GM12878 (cell line): Measurements from ENCODE around the gene DHRS12. TPM values are rescaled to one million over a fixed set of nuclear protein-coding genes. Genes with fewer than 3 reads are reported as not detected.

Source experiments
- ATAC-seq: fragments of 200-7000 bp; cut with Tn5 transposase; 3 replicates; pipeline ENCODE4 v1.9.1; 2020; ENCODE audit warnings: mild to moderate bottlenecking, moderate library complexity
- BruUV-seq: library from RNA; stranded (reverse); fragments of 400-500 nt; replicated peaks from 2 replicates; lab custom pipeline; 2021; lab: Mats Ljungman, UMichigan
- CTCF ChIA-PET: fragments of 300-600 bp; sonication (Branson Sonifier 250); formaldehyde crosslinking; extraction: SDS; loops from one replicate; lab custom pipeline; 2021; ENCODE audit warnings: inconsistent platforms; lab: Yijun Ruan, JAX
- POLR2A ChIA-PET: fragments of 350-600 bp; formaldehyde crosslinking; extraction: SDS; loops from one replicate; lab custom pipeline; 2021; ENCODE audit warnings: inconsistent platforms; lab: Charles Lee
- RAD21 ChIA-PET: fragments of 300-600 bp; sonication (Branson Sonifier 250); formaldehyde crosslinking; loops from one replicate; lab custom pipeline; 2023; ENCODE audit warnings: antibody characterized with exemption; ENCODE audit not compliant: unreplicated experiment; lab: Charles Lee
- SMC1A ChIA-PET: fragments of 300-600 bp; sonication (Branson Sonifier 250); formaldehyde crosslinking; loops from one replicate; lab custom pipeline; 2023; ENCODE audit not compliant: unreplicated experiment, uncharacterized antibody; lab: Charles Lee
- DNase-seq: peaks from one replicate; pipeline ENCODE4 v3.0.0-alpha.2; 2011; ENCODE audit warnings: low read depth, low spot score
- FAIRE-seq: peaks from 3 replicates; lab custom pipeline; 2011; peaks lifted over from hg19 to GRCh38; lab: Jason Lieb, UNC
- H2AFZ ChIP-seq: 2 replicates; pipeline ENCODE4 v1.6.0; 2011; ENCODE audit warnings: low read depth, low read length, control low read depth; ENCODE audit not compliant: control insufficient read depth
- H3K27ac ChIP-seq: 2 replicates; pipeline ENCODE4 v1.5.1; 2011; ENCODE audit warnings: control low read depth; ENCODE audit not compliant: control insufficient read depth, insufficient read depth
- H3K27me3 ChIP-seq, 2 experiments: replicated peaks in 1 of 2; 2 replicates each; pipeline versions ENCODE4 v1.6.0 to v1.6.1; 2011; ENCODE audit warnings: low read length in 1 of 2; ENCODE audit not compliant: control insufficient read depth in 2 of 2, insufficient read depth in 2 of 2
- H3K36me3 ChIP-seq, 2 experiments: 2 replicates each; pipeline ENCODE4 v1.5.1; 2011; ENCODE audit warnings: low read length in 1 of 2; ENCODE audit not compliant: control insufficient read depth in 2 of 2, insufficient read depth in 2 of 2
- H3K4me1 ChIP-seq: 2 replicates; pipeline ENCODE4 v1.6.1; 2011; ENCODE audit warnings: mild to moderate bottlenecking, low read length, moderate library complexity, mixed read lengths; ENCODE audit not compliant: control insufficient read depth, insufficient read depth
- H3K4me2 ChIP-seq: 2 replicates; pipeline ENCODE4 v1.6.0; 2011; ENCODE audit warnings: control low read depth; ENCODE audit not compliant: control insufficient read depth, insufficient read depth
- H3K4me3 ChIP-seq: fragments of 200-600 bp; sonication (generic); 2 replicates; pipeline ENCODE4 v1.5.1; 2016
- H3K79me2 ChIP-seq: 2 replicates; pipeline ENCODE4 v1.6.0; 2011; ENCODE audit warnings: low read length; ENCODE audit not compliant: control insufficient read depth, insufficient read depth
- H3K9ac ChIP-seq: 2 replicates; pipeline ENCODE4 v1.8.0; 2011; ENCODE audit warnings: low read length, control low read depth, mixed read lengths; ENCODE audit not compliant: control insufficient read depth, insufficient read depth
- H3K9me3 ChIP-seq: replicated peaks from 3 replicates; pipeline ENCODE4 v1.5.1; 2011; ENCODE audit warnings: mild to moderate bottlenecking, low read length; ENCODE audit not compliant: control insufficient read depth, insufficient read depth
- H4K20me1 ChIP-seq: 2 replicates; pipeline ENCODE4 v1.6.0; 2011; ENCODE audit not compliant: control insufficient read depth, insufficient read depth
- BACH1 ChIP-seq: fragments of 450-650 bp; IDR thresholded peaks from 2 replicates; pipeline ENCODE4 v1.6.1; 2017; ENCODE audit warnings: mild to moderate bottlenecking, borderline replicate concordance
- EGR1 ChIP-seq, 2 experiments: IDR thresholded peaks; 1 replicate in 1 of 2; 2 replicates in 1 of 2; pipeline ENCODE4 v1.6.1; 2011 to 2012; ENCODE audit warnings: low read depth in 2 of 2, low read length in 2 of 2, borderline replicate concordance in 1 of 2, mild to moderate bottlenecking in 1 of 2, moderate library complexity in 1 of 2
- RAD21 ChIP-seq: IDR thresholded peaks from 2 replicates; pipeline ENCODE4 v1.6.1; 2011; ENCODE audit warnings: mild to moderate bottlenecking, low read depth, low read length, moderate library complexity; ENCODE audit not compliant: insufficient read depth
- RBBP5 ChIP-seq: fragments of 200-600 bp; sonication (generic); conservative IDR thresholded peaks from 2 replicates; pipeline ENCODE4 v1.6.1; 2016
- SMARCA5 ChIP-seq: fragments of 450-650 bp; IDR thresholded peaks from 2 replicates; pipeline ENCODE4 v1.6.1; 2017; ENCODE audit warnings: mild to moderate bottlenecking
- SPI1 ChIP-seq: IDR thresholded peaks from 2 replicates; pipeline ENCODE4 v1.6.1; 2011; ENCODE audit warnings: low read depth, mild to moderate bottlenecking, low read length, moderate library complexity, borderline replicate concordance; ENCODE audit not compliant: insufficient read depth
- SUZ12 ChIP-seq: fragments of 200-600 bp; sonication (generic); IDR thresholded peaks from one replicate; pipeline ENCODE4 v1.6.1; 2018; ENCODE audit warnings: antibody characterized with exemption, mild to moderate bottlenecking; ENCODE audit not compliant: unreplicated experiment
- TCF12 ChIP-seq: IDR thresholded peaks from 2 replicates; pipeline ENCODE4 v1.6.1; 2011; ENCODE audit warnings: low read depth, mild to moderate bottlenecking, low read length
- ZNF622 ChIP-seq: fragments of 450-650 bp; IDR thresholded peaks from 2 replicates; pipeline ENCODE4 v1.6.1; 2017; ENCODE audit warnings: mild to moderate bottlenecking, inconsistent platforms
- WGBS: methylation state at CpG from one replicate; pipeline ENCODE4 v1.1.6; 2016; ENCODE audit warnings: low lambda C conversion rate; ENCODE audit not compliant: insufficient replicate concordance, insufficient coverage; ENCODE audit errors: missing lambda C conversion rate; 5-methylcytosine and 5-hydroxymethylcytosine counted together
- in situ Hi-C: fragments of 300-500 bp; cut with MboI; formaldehyde crosslinking; loops from 9 replicates; pipeline ENCODE4 v1.14.3; 2018; ENCODE audit warnings: mixed read lengths
- intact Hi-C: fragments of 100-400 bp; cut with micrococcal nuclease; formaldehyde crosslinking; loops from one replicate; pipeline ENCODE4 v1.14.2; 2022; ENCODE audit not compliant: unreplicated experiment
- polyA plus RNA-seq, 11 experiments: library from polyadenylated mRNA; depleted of rRNA in 4 of 11; unstranded in 6 of 11; stranded (reverse) in 5 of 11; fragments of >200 nt; fragmentation: Nextera tagmentation in 4 of 11; fragmentation: Illumina TruSeq in 1 of 11; extraction: Ambion mirVana in 4 of 11; extraction: Trizol in 1 of 11; gene quantifications; 1 replicate in 1 of 11; 2 replicates in 10 of 11; pipeline versions ENCODE4 v1.2.1 to v1.2.3, GENCODE V29; 2011 to 2016; ENCODE audit warnings: inconsistent platforms in 2 of 11, missing spikeins in 2 of 11, low read depth in 1 of 11
- total RNA-seq, 4 experiments: library from RNA; depleted of rRNA in 3 of 4; stranded (reverse); fragments of >200 nt in 3 of 4; fragmentation: Illumina TruSeq in 1 of 4; extraction: Trizol in 1 of 4; gene quantifications; 2 replicates each; pipeline versions ENCODE4 v1.2.1 to v1.2.3, GENCODE V29; 2013 to 2021
- TF ChIP-seq, protein P1 (sequence below): fragments of 450-650 bp; IDR thresholded peaks from 2 replicates; pipeline ENCODE4 v1.6.1; 2017; ENCODE audit warnings: mild to moderate bottlenecking, low read depth, inconsistent platforms; ENCODE audit not compliant: poor library complexity, severe bottlenecking
- TF ChIP-seq, protein P2 (sequence below): fragments of 450-650 bp; formaldehyde crosslinking; IDR thresholded peaks from 2 replicates; pipeline ENCODE4 v1.4.0; 2022; ENCODE audit warnings: mild to moderate bottlenecking, moderate library complexity
- TF ChIP-seq, protein P3 (sequence below): fragments of 450-650 bp; IDR thresholded peaks from 2 replicates; pipeline ENCODE4 v1.6.1; 2016; ENCODE audit warnings: mild to moderate bottlenecking

Gene DHRS12
- total and polyA plus RNA-seq, 10 of the 15 experiments (the other 5 are each of a cell fraction or from before 2014, with no cell fraction given), result 2.9 to 11.3 (median 8.2) TPM

DNA sequence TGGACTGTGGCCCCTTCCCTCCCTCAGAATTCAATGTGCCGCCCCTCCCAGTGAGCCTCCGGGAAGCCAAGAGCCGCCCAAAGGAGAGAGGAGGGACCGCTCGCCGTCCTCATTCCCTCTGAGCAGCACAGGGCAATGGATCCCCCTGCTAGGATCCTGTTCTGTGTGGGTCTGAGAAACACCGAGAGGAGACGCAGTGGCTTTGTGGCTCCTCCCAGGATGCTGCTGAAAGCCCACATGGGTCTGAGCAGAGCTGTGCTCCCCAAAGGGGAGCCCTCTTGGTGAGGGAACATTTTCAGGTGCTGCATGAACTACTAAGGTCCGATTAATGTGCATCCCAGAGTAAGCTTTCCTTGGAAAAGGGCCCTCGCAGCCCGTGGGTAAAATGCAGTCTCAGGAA lies 30.4 kb downstream of the DHRS12 start:
- ChIA-PET CTCF (no interaction called here), SMC1A (no interaction called here), RAD21 (no interaction called here), POLR2A (no interaction called here)
- Histone ChIP-seq H4K20me1 (no peaks in the 10 kb centered on the region), H3K4me2 (no peak overlapping the region), H3K4me1 (no peaks in the 10 kb centered on the region), H3K27ac (no peak overlapping the region), H3K36me3 (no peaks in the 10 kb centered on the region), H3K27me3 (no peaks in the 10 kb centered on the region), H3K4me3 (no peak overlapping the region), H3K79me2 (no peaks in the 10 kb centered on the region), H2AFZ (no peak overlapping the region), H3K9ac (no peak overlapping the region), H3K9me3 (no peaks in the 10 kb centered on the region)
- in situ Hi-C loops (no loop called here), intact Hi-C loops (no loop called here)
- no peak for FAIRE-seq
- no peak for DNase-seq
- BruUV-seq, result no TSS peak
- ATAC-seq, result no peak
- WGBS, result 93% methylated on average over 11 of the region's 11 CpGs
- TF ChIP-seq TCF12 (no peak), RBBP5 (no peak)
- TF ChIP-seq, protein P1, sequence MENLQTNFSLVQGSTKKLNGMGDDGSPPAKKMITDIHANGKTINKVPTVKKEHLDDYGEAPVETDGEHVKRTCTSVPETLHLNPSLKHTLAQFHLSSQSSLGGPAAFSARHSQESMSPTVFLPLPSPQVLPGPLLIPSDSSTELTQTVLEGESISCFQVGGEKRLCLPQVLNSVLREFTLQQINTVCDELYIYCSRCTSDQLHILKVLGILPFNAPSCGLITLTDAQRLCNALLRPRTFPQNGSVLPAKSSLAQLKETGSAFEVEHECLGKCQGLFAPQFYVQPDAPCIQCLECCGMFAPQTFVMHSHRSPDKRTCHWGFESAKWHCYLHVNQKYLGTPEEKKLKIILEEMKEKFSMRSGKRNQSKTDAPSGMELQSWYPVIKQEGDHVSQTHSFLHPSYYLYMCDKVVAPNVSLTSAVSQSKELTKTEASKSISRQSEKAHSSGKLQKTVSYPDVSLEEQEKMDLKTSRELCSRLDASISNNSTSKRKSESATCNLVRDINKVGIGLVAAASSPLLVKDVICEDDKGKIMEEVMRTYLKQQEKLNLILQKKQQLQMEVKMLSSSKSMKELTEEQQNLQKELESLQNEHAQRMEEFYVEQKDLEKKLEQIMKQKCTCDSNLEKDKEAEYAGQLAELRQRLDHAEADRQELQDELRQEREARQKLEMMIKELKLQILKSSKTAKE, result no peak

DNA sequence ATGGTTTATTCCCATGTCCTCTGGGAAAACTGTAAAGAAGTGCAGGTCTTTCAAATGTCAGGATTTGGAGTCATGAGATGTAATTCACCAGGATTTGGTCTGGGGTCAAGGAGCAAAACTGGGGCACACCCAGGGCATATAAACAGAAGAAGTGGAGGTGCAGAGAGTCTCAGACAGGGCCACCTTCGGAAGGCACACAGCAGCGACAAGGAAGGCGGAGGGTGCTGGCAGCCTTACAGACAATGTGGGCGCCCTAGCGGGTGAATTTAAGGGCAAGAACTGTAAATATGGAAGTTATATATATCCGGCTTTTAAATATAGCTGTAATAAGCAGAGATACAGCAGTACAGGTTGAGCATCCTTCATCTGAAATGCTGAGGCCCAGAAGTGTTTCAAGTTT lies 31.2 kb downstream of the DHRS12 start:
- FAIRE-seq (no peak), ATAC-seq (no peak), DNase-seq (no peak)
- ChIA-PET RAD21 (no interaction called here), POLR2A (no interaction called here), CTCF (no interaction called here), SMC1A (interaction anchor here (1.1 kb wide), 1 partner anchor 41 kb away, joined by 3 read pairs; no protein-coding TSS in a partner anchor)
- no peaks in the 10 kb centered on the region for H4K20me1 ChIP-seq
- H3K27me3 ChIP-seq, result no peaks in the 10 kb centered on the region
- H3K36me3 ChIP-seq, result no peaks in the 10 kb centered on the region
- WGBS, result over 99% methylated on average over 6 of the region's 6 CpGs
- in situ Hi-C loops, result no loop called here
- no peak overlapping the region for H3K4me2 ChIP-seq
- no peaks in the 10 kb centered on the region for H3K4me1 ChIP-seq
- no TSS peak for BruUV-seq
- no peak overlapping the region for H3K9ac ChIP-seq
- H3K79me2 ChIP-seq, result no peaks in the 10 kb centered on the region
- H3K4me3 ChIP-seq, result no peak overlapping the region
- intact Hi-C loops, result no loop called here
- H3K9me3 ChIP-seq, result no peaks in the 10 kb centered on the region
- H3K27ac ChIP-seq, result no peak overlapping the region
- no peak overlapping the region for H2AFZ ChIP-seq
- TF ChIP-seq, protein P2, sequence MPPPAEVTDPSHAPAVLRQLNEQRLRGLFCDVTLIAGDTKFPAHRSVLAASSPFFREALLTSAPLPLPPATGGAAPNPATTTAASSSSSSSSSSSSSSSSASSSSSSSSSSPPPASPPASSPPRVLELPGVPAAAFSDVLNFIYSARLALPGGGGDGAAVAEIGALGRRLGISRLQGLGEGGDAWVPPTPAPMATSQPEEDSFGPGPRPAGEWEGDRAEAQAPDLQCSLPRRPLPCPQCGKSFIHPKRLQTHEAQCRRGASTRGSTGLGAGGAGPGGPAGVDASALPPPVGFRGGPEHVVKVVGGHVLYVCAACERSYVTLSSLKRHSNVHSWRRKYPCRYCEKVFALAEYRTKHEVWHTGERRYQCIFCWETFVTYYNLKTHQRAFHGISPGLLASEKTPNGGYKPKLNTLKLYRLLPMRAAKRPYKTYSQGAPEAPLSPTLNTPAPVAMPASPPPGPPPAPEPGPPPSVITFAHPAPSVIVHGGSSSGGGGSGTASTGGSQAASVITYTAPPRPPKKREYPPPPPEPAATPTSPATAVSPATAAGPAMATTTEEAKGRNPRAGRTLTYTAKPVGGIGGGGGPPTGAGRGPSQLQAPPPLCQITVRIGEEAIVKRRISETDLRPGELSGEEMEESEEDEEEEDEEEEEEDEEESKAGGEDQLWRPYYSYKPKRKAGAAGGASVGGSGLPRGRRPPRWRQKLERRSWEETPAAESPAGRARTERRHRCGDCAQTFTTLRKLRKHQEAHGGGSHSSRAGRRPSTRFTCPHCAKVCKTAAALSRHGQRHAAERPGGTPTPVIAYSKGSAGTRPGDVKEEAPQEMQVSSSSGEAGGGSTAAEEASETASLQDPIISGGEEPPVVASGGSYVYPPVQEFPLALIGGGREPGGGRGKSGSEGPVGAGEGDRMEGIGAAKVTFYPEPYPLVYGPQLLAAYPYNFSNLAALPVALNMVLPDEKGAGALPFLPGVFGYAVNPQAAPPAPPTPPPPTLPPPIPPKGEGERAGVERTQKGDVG (CRISPR knock-in tag), result no peak
- no peak for TF ChIP-seq RAD21
- no peak for TF ChIP-seq BACH1
- TF ChIP-seq, protein P3, sequence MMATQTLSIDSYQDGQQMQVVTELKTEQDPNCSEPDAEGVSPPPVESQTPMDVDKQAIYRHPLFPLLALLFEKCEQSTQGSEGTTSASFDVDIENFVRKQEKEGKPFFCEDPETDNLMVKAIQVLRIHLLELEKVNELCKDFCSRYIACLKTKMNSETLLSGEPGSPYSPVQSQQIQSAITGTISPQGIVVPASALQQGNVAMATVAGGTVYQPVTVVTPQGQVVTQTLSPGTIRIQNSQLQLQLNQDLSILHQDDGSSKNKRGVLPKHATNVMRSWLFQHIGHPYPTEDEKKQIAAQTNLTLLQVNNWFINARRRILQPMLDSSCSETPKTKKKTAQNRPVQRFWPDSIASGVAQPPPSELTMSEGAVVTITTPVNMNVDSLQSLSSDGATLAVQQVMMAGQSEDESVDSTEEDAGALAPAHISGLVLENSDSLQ, result no peak
- TF ChIP-seq ZNF622, result no peak
- no peak for TF ChIP-seq EGR1 (IDR thresholded peaks at IDR 0.05; ENCODE audit: borderline replicate concordance in 1 of 2, low read depth in 2 of 2, low read length in 2 of 2)
- TF ChIP-seq SPI1, result no peak
- no peak for TF ChIP-seq SUZ12
- no peak for TF ChIP-seq SMARCA5
